K562 (cell line): ENCODE measurements around the gene ARHGAP8. TPM values are rescaled to one million over a fixed set of nuclear protein-coding genes. Genes with fewer than 3 reads are reported as not detected.

Experiments
- ATAC-seq: fragments of 200-7000 bp; cut with Tn5 transposase; 3 replicates; pipeline ENCODE4 v1.9.1; 2020; ENCODE audit warnings: moderate library complexity
- BruUV-seq: library from RNA; stranded (reverse); fragments of 400-500 nt; replicated peaks from 2 replicates; lab custom pipeline; 2021; lab: Mats Ljungman, UMichigan
- CTCF ChIA-PET: fragments of 300-600 bp; formaldehyde crosslinking; extraction: SDS; loops from one replicate; lab custom pipeline; 2021; ENCODE audit warnings: low intra/inter-chr PET ratio; lab: Yijun Ruan, JAX
- POLR2A ChIA-PET: fragments of 300-600, 350-650 bp; sonication (Branson Sonifier 250); formaldehyde crosslinking; extraction: SDS; loops from one replicate; lab custom pipeline; 2021; ENCODE audit warnings: antibody characterized with exemption, inconsistent platforms; lab: Yijun Ruan, JAX
- DNase-seq, 4 experiments: peaks; one replicate each; pipeline versions ENCODE4 v3.0.0 to v3.0.0-alpha.2; 2011 to 2018; ENCODE audit warnings: low spot score in 3 of 4, mixed read lengths in 3 of 4; ENCODE audit errors: extremely low read depth in 1 of 4
- FAIRE-seq: peaks from 2 replicates; lab custom pipeline; 2011; peaks lifted over from hg19 to GRCh38; lab: Jason Lieb, UNC
- H2AFZ ChIP-seq: 2 replicates; pipeline ENCODE4 v1.6.0; 2011; ENCODE audit warnings: low read depth, low read length, control low read depth, inconsistent platforms
- H3K27ac ChIP-seq: fragments of 200-600 bp; 3 replicates; pipeline ENCODE4 v1.8.0; 2011; ENCODE audit warnings: low read depth, mild to moderate bottlenecking, control low read depth, inconsistent platforms, low read length, moderate library complexity, mixed read lengths; ENCODE audit errors: extremely low read depth
- H3K27me3 ChIP-seq, 2 experiments: fragments of 300-600 bp in 1 of 2; 2 replicates in 1 of 2; 3 replicates in 1 of 2; pipeline versions ENCODE4 v1.6.0 to v1.8.0; 2011; ENCODE audit warnings: inconsistent platforms in 2 of 2, low read length in 2 of 2, mild to moderate bottlenecking in 1 of 2, mixed read lengths in 1 of 2, moderate library complexity in 1 of 2; ENCODE audit not compliant: control insufficient read depth in 2 of 2, insufficient read depth in 2 of 2
- H3K36me3 ChIP-seq: fragments of 300-600 bp; 3 replicates; pipeline ENCODE4 v1.8.0; 2011; ENCODE audit warnings: mild to moderate bottlenecking, low read length, inconsistent platforms; ENCODE audit not compliant: control insufficient read depth, insufficient read depth
- H3K4me1 ChIP-seq, 2 experiments: fragments of 200-600 bp in 1 of 2; replicated peaks in 1 of 2; 2 replicates in 1 of 2; 3 replicates in 1 of 2; pipeline versions ENCODE4 v1.5.1 to v1.8.0; 2011; ENCODE audit warnings: inconsistent platforms in 2 of 2, low read length in 2 of 2, mild to moderate bottlenecking in 1 of 2, mixed read lengths in 1 of 2, moderate library complexity in 1 of 2; ENCODE audit not compliant: control insufficient read depth in 2 of 2, insufficient read depth in 2 of 2
- H3K4me2 ChIP-seq: 2 replicates; pipeline ENCODE4 v1.6.1; 2011; ENCODE audit warnings: low read length, control low read depth, inconsistent platforms, mixed read lengths; ENCODE audit not compliant: insufficient read depth
- H3K4me3 ChIP-seq: fragments of 200-600 bp; sonication (generic), shearing (Covaris generic); 2 replicates; pipeline ENCODE4 v1.5.1; 2016; ENCODE audit warnings: control low read depth, inconsistent platforms
- H3K79me2 ChIP-seq: fragments of 200-600 bp; 3 replicates; pipeline ENCODE4 v1.8.0; 2011; ENCODE audit warnings: low read length, inconsistent platforms; ENCODE audit not compliant: control insufficient read depth, insufficient read depth
- H3K9ac ChIP-seq, 2 experiments: 2 replicates each; pipeline versions ENCODE4 v1.6.0 to v1.6.1; 2011; ENCODE audit warnings: low read depth in 2 of 2, low read length in 2 of 2, control low read depth in 1 of 2, inconsistent platforms in 1 of 2, mild to moderate bottlenecking in 1 of 2, mixed read lengths in 1 of 2; ENCODE audit not compliant: insufficient read depth in 1 of 2
- H3K9me1 ChIP-seq: one replicate; pipeline ENCODE4 v1.6.0; 2011; ENCODE audit warnings: inconsistent platforms, mild to moderate bottlenecking, low read length, moderate library complexity; ENCODE audit not compliant: control insufficient read depth, insufficient read depth
- H3K9me3 ChIP-seq: replicated peaks from 2 replicates; pipeline ENCODE4 v1.5.1; 2011; ENCODE audit warnings: low read depth, low read length, inconsistent platforms; ENCODE audit not compliant: control insufficient read depth, insufficient read depth
- H4K20me1 ChIP-seq: replicated peaks from 2 replicates; pipeline ENCODE4 v1.6.1; 2011; ENCODE audit warnings: low read length, inconsistent platforms, mixed read lengths; ENCODE audit not compliant: control insufficient read depth, insufficient read depth
- C11orf30 ChIP-seq: fragments of 450-650 bp; IDR thresholded peaks from 2 replicates; pipeline ENCODE4 v1.6.1; 2016; ENCODE audit warnings: low read depth, mild to moderate bottlenecking
- CEBPB ChIP-seq: fragments of 450-650 bp; IDR thresholded peaks from 2 replicates; pipeline ENCODE4 v1.6.1; 2016; ENCODE audit warnings: missing genetic modification characterization, missing compliant biosample characterization
- FOXP1 ChIP-seq: sonication (generic); formaldehyde crosslinking; IDR thresholded peaks from 2 replicates; pipeline ENCODE4 v1.8.0; 2022; ENCODE audit warnings: mild to moderate bottlenecking, missing genetic modification reagents
- MNT ChIP-seq, 2 experiments: fragments of 450-650 bp; conservative IDR thresholded peaks; 2 replicates each; pipeline ENCODE4 v1.6.1; 2017; ENCODE audit warnings: mild to moderate bottlenecking in 2 of 2, moderate library complexity in 2 of 2
- MYC ChIP-seq, 2 experiments: fragments of 250-450 bp in 1 of 2; sonication (Bioruptor Pico) in 1 of 2; IDR thresholded peaks; 2 replicates each; pipeline versions ENCODE4 v1.5.1 to v1.6.1; 2012 to 2021; ENCODE audit warnings: low read depth in 2 of 2, borderline replicate concordance in 1 of 2, improper control_type of control experiment in 1 of 2, low read length in 1 of 2, mild to moderate bottlenecking in 1 of 2, moderate library complexity in 1 of 2
- NRF1 ChIP-seq, 2 experiments: fragments of 450-650 bp; IDR thresholded peaks in 1 of 2; conservative IDR thresholded peaks in 1 of 2; 2 replicates each; pipeline ENCODE4 v1.6.1; 2014; ENCODE audit warnings: mild to moderate bottlenecking in 2 of 2
- RNF2 ChIP-seq: sonication (generic); IDR thresholded peaks from 2 replicates; pipeline ENCODE4 v1.6.1; 2016
- ZNF316 ChIP-seq: fragments of 450-650 bp; IDR thresholded peaks from 2 replicates; pipeline ENCODE4 v1.6.1; 2016
- ZNF639 ChIP-seq, 2 experiments: fragments of 200-800 bp in 1 of 2; sonication (Bioruptor generic) in 1 of 2; sonication (generic) in 1 of 2; formaldehyde crosslinking in 1 of 2; IDR thresholded peaks in 1 of 2; conservative IDR thresholded peaks in 1 of 2; 2 replicates each; pipeline versions ENCODE4 v1.5.0 to v1.6.1; 2016 to 2020; ENCODE audit warnings: missing compliant biosample characterization in 1 of 2, missing genetic modification characterization in 1 of 2, missing genetic modification reagents in 1 of 2
- ZNF707 ChIP-seq: fragments of 250-450 bp; sonication (Bioruptor Pico); conservative IDR thresholded peaks from 2 replicates; pipeline ENCODE4 v1.8.0; 2022; ENCODE audit warnings: inconsistent platforms, mild to moderate bottlenecking, moderate library complexity
- WGBS: fragments of 100-300 bp; shearing (Covaris generic); methylation state at CpG from one replicate; pipeline ENCODE4 v1.1.6; 2016; ENCODE audit warnings: low coverage, mixed read lengths; ENCODE audit not compliant: insufficient coverage; ENCODE audit errors: missing lambda C conversion rate; 5-methylcytosine and 5-hydroxymethylcytosine counted together
- in situ Hi-C: fragments of 300-500 bp; cut with MboI; formaldehyde crosslinking; loops from 4 replicates; pipeline ENCODE4 v1.15.0; 2018; ENCODE audit warnings: inconsistent platforms, mixed read lengths
- intact Hi-C: fragments of 100-400 bp; cut with micrococcal nuclease; formaldehyde crosslinking; loops from 2 replicates; pipeline ENCODE4 v1.14.2; 2022
- polyA plus RNA-seq, 8 experiments: library from polyadenylated mRNA; depleted of rRNA in 4 of 8; stranded (reverse) in 5 of 8; unstranded in 3 of 8; fragments of >200 nt; fragmentation: Nextera tagmentation in 2 of 8; fragmentation: Illumina TruSeq in 1 of 8; extraction: Ambion mirVana in 2 of 8; extraction: Trizol in 1 of 8; gene quantifications; 2 replicates each; pipeline versions ENCODE4 v1.2.1 to v1.2.3, GENCODE V29; 2011 to 2014; ENCODE audit warnings: inconsistent platforms in 1 of 8, missing spikeins in 1 of 8
- total RNA-seq, 7 experiments: library from RNA; depleted of rRNA in 6 of 7; stranded (reverse); fragments of >200 nt in 6 of 7; fragmentation: Illumina TruSeq in 2 of 7; extraction: Trizol in 2 of 7; gene quantifications; 2 replicates each; pipeline versions ENCODE4 v1.2.1 to v1.2.3, GENCODE V29; 2011 to 2021; ENCODE audit warnings: low replicate concordance in 1 of 7
- TF ChIP-seq, protein P1 (sequence below): fragments of 450-650 bp; formaldehyde crosslinking; IDR thresholded peaks from 2 replicates; pipeline ENCODE4 v1.4.0; 2022; ENCODE audit warnings: missing genetic modification characterization

The ARHGAP8 gene
- total and polyA plus RNA-seq, 9 of the 15 experiments (the other 6 are each of a cell fraction or from before 2014, with no cell fraction given) = 0.15 to 2.2 (median 0.62) TPM

GRCh38 chr22:44834065-44834464 lies 81.7 kb downstream of the ARHGAP8 start:
- no TSS peak for BruUV-seq
- Histone ChIP-seq H4K20me1 (no peaks in the 10 kb centered on the region), H3K9ac (no peak overlapping the region), H3K4me1 (no peaks in the 10 kb centered on the region), H3K4me2 (no peak overlapping the region), H3K27me3 (peaks cover 0 to 1% of the 10 kb centered on the region in 2 experiments; a peak in 2 of 5 replicates), H3K27ac (no peak overlapping the region), H3K36me3 (no peaks in the 10 kb centered on the region), H2AFZ (no peak overlapping the region), H3K9me3 (no peaks in the 10 kb centered on the region), H3K4me3 (no peak overlapping the region), H3K79me2 (no peaks in the 10 kb centered on the region), H3K9me1 (no peaks in the 10 kb centered on the region)
- no peak for ATAC-seq
- intact Hi-C loops (no loop called here), in situ Hi-C loops (no loop called here)
- ChIA-PET POLR2A (no interaction called here), CTCF (no interaction called here)
- no peak for FAIRE-seq
- TF ChIP-seq C11orf30 (peak; percentile 33; the same call in 1 of the 2 replicates), ZNF316 (peak; percentile 46; the same call in 1 of the 2 replicates)
- TF ChIP-seq, protein P1, sequence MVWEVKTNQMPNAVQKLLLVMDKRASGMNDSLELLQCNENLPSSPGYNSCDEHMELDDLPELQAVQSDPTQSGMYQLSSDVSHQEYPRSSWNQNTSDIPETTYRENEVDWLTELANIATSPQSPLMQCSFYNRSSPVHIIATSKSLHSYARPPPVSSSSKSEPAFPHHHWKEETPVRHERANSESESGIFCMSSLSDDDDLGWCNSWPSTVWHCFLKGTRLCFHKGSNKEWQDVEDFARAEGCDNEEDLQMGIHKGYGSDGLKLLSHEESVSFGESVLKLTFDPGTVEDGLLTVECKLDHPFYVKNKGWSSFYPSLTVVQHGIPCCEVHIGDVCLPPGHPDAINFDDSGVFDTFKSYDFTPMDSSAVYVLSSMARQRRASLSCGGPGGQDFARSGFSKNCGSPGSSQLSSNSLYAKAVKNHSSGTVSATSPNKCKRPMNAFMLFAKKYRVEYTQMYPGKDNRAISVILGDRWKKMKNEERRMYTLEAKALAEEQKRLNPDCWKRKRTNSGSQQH (CRISPR knock-in tag) = no peak
- no peak for DNase-seq

- no peak overlapping the region for H2AFZ ChIP-seq
- WGBS = 0% methylated on average over 14 of the region's 15 CpGs
- BruUV-seq = no TSS peak
- TF ChIP-seq RNF2 = no peak
- no peak for TF ChIP-seq ZNF639 (CRISPR knock-in tag; conservative IDR thresholded peaks at IDR 0.05 in 1 of 2, IDR thresholded peaks at IDR 0.05 in 1 of 2)
- no peak for TF ChIP-seq ZNF316
- no peak for TF ChIP-seq NRF1 (conservative IDR thresholded peaks at IDR 0.05 in 1 of 2, IDR thresholded peaks at IDR 0.05 in 1 of 2)
- TF ChIP-seq FOXP1 (CRISPR knock-in tag) = no peak
- TF ChIP-seq MYC (IDR thresholded peaks at IDR 0.05; ENCODE audit: low read depth, low read length) = no peak
- no peak for TF ChIP-seq MYC (CRISPR knock-in tag; IDR thresholded peaks at IDR 0.05; ENCODE audit: borderline replicate concordance, low read depth)
- no peak for TF ChIP-seq CEBPB (tag)
- TF ChIP-seq ZNF707 (CRISPR knock-in tag) = no peak
- TF ChIP-seq MNT (conservative IDR thresholded peaks at IDR 0.05) = no peak
Observed at GRCh38 chr22:44837481-44837880, 85.1 kb downstream of the ARHGAP8 start.

More at GRCh38 chr22:44837481-44837880, 85.1 kb downstream of the ARHGAP8 start:
- Histone ChIP-seq H3K27ac (no peak overlapping the region), H3K4me3 (no peak overlapping the region), H3K9me3 (no peaks in the 10 kb centered on the region), H3K9me1 (no peaks in the 10 kb centered on the region), H3K27me3 (peaks cover 4 to 26% of the 10 kb centered on the region in 2 experiments; a peak in 3 of 5 replicates), H3K9ac (no peak overlapping the region), H3K4me2 (no peak overlapping the region), H3K36me3 (no peaks in the 10 kb centered on the region), H4K20me1 (no peaks in the 10 kb centered on the region), H3K4me1 (no peaks in the 10 kb centered on the region), H3K79me2 (no peaks in the 10 kb centered on the region)
- FAIRE-seq = no peak
- in situ Hi-C loops = no loop called here
- CTCF ChIA-PET = no interaction called here
- ATAC-seq = no peak
- DNase-seq = no peak
- intact Hi-C loops = no loop called here
- POLR2A ChIA-PET = no interaction called here
